ENCODE results near the gene RESF1. TPM values are rescaled to one million over a fixed set of nuclear protein-coding genes. Genes with fewer than 3 reads are reported as not detected.

RESF1 gene
- total RNA-seq = 17.5 and 19.8 TPM in 2 replicates

GRCh38 chr12:31959161-31959700, at the start of gene RESF1:
Gene RESF1 (plus strand): TSS chr12:31959415. CDS start chr12:31980956, 21,541 bp downstream.

Other genes starting within 250 kb of the RESF1 start
- 11.2 and 11.3 TPM in 2 replicates for gene AMN1, start 230.4 kb upstream of the RESF1 start, total RNA-seq
- gene BICD1, start 147.4 kb downstream of the RESF1 start, total RNA-seq = 23.6 and 24.1 TPM in 2 replicates

Data from uterine smooth muscle cell (primary cell).